MM.1S (cell line): ENCODE results near the gene ITM2C.

Experiments used
- DNase-seq: peaks from one replicate; pipeline ENCODE4 v3.0.0-alpha.2; 2015
- H2AFZ ChIP-seq: fragments of 300-600 bp; sonication (generic); 2 replicates; pipeline ENCODE4 v1.6.0; 2016; ENCODE audit warnings: antibody characterized with exemption, low read length
- H3F3A ChIP-seq: fragments of 300-600 bp; sonication (generic); 2 replicates; pipeline ENCODE4 v1.6.1; 2016; ENCODE audit warnings: mild to moderate bottlenecking, antibody characterized with exemption, low read length, moderate library complexity, mixed read lengths; ENCODE audit not compliant: insufficient read depth
- H3K27ac ChIP-seq: fragments of 300-600 bp; sonication (generic); 2 replicates; pipeline ENCODE4 v1.5.1; 2016; ENCODE audit warnings: mild to moderate bottlenecking, low read length
- H3K27me3 ChIP-seq: fragments of 300-600 bp; sonication (generic); replicated peaks from 2 replicates; pipeline ENCODE4 v1.6.0; 2016; ENCODE audit warnings: low read length; ENCODE audit not compliant: insufficient read depth
- H3K36me3 ChIP-seq: fragments of 300-600 bp; sonication (generic); replicated peaks from 2 replicates; pipeline ENCODE4 v1.6.1; 2016; ENCODE audit warnings: mild to moderate bottlenecking, low read length, mixed read lengths; ENCODE audit not compliant: insufficient read depth
- H3K4me1 ChIP-seq: fragments of 300-600 bp; sonication (generic); 2 replicates; pipeline ENCODE4 v1.6.1; 2016; ENCODE audit warnings: low read length, mixed read lengths
- H3K4me2 ChIP-seq: fragments of 300-600 bp; sonication (generic); 2 replicates; pipeline ENCODE4 v1.6.0; 2016; ENCODE audit warnings: low read depth, low read length
- H3K4me3 ChIP-seq: fragments of 300-600 bp; sonication (generic); 2 replicates; pipeline ENCODE4 v1.5.1; 2016; ENCODE audit warnings: low read length, mixed read lengths
- H3K79me2 ChIP-seq: fragments of 300-600 bp; sonication (generic); 2 replicates; pipeline ENCODE4 v1.6.1; 2016; ENCODE audit warnings: mixed run types, low read length, mixed read lengths
- H3K9ac ChIP-seq: fragments of 300-600 bp; sonication (generic); 2 replicates; pipeline ENCODE4 v1.6.1; 2016; ENCODE audit warnings: low read length, mixed read lengths
- H3K9me2 ChIP-seq: fragments of 300-600 bp; sonication (generic); replicated peaks from 2 replicates; pipeline ENCODE4 v1.6.1; 2016; ENCODE audit warnings: mild to moderate bottlenecking, low read length, mixed read lengths; ENCODE audit not compliant: insufficient read depth
- H3K9me3 ChIP-seq: fragments of 300-600 bp; sonication (generic); replicated peaks from 2 replicates; pipeline ENCODE4 v1.6.1; 2016; ENCODE audit warnings: mild to moderate bottlenecking, low read length, mixed read lengths; ENCODE audit not compliant: insufficient read depth
- H4K20me1 ChIP-seq: fragments of 300-600 bp; sonication (generic); 2 replicates; pipeline ENCODE4 v1.6.1; 2016; ENCODE audit warnings: mild to moderate bottlenecking, low read length, moderate library complexity, mixed read lengths; ENCODE audit not compliant: insufficient read depth
- EZH2 ChIP-seq: fragments of 300-600 bp; sonication (generic); optimal IDR thresholded peaks from 2 replicates; pipeline ENCODE3; 2017; ENCODE audit warnings: low read depth, mild to moderate bottlenecking, antibody characterized with exemption, low read length, mixed read lengths
- EZH2phosphoT487 ChIP-seq: fragments of 300-600 bp; sonication (generic); IDR thresholded peaks from 2 replicates; pipeline ENCODE4 v1.6.1; 2018; ENCODE audit warnings: antibody characterized with exemption, low read length
- TF ChIP-seq, protein P1 (sequence below): fragments of 300-600 bp; sonication (generic); IDR thresholded peaks from 2 replicates; pipeline ENCODE4 v1.5.1; 2016; ENCODE audit warnings: antibody characterized with exemption, low read length, mixed read lengths

ITM2C gene

GRCh38 chr2:230913406-230914143 lies 48.8 kb downstream of the ITM2C start:
- Histone ChIP-seq H3K4me3 (no peak overlapping the region), H3K9me2 (no peaks in the 10 kb centered on the region), H3K79me2 (no peaks in the 10 kb centered on the region), H2AFZ (no peak overlapping the region), H3K36me3 (no peaks in the 10 kb centered on the region), H3K9me3 (no peaks in the 10 kb centered on the region), H3K4me1 (no peaks in the 10 kb centered on the region), H3F3A (no peaks in the 10 kb centered on the region), H3K9ac (no peak overlapping the region), H4K20me1 (no peaks in the 10 kb centered on the region), H3K27ac (no peak overlapping the region), H3K27me3 (no peaks in the 10 kb centered on the region), H3K4me2 (no peak overlapping the region)
- TF ChIP-seq EZH2phosphoT487, result no peak
- TF ChIP-seq, protein P1, sequence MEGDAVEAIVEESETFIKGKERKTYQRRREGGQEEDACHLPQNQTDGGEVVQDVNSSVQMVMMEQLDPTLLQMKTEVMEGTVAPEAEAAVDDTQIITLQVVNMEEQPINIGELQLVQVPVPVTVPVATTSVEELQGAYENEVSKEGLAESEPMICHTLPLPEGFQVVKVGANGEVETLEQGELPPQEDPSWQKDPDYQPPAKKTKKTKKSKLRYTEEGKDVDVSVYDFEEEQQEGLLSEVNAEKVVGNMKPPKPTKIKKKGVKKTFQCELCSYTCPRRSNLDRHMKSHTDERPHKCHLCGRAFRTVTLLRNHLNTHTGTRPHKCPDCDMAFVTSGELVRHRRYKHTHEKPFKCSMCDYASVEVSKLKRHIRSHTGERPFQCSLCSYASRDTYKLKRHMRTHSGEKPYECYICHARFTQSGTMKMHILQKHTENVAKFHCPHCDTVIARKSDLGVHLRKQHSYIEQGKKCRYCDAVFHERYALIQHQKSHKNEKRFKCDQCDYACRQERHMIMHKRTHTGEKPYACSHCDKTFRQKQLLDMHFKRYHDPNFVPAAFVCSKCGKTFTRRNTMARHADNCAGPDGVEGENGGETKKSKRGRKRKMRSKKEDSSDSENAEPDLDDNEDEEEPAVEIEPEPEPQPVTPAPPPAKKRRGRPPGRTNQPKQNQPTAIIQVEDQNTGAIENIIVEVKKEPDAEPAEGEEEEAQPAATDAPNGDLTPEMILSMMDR, result peak; percentile 77
- TF ChIP-seq EZH2, result no peak
- peak; percentile 65 for DNase-seq

GRCh38 chr2:230914886-230915285 lies 50.1 kb downstream of the ITM2C start:
- H3K4me3 ChIP-seq, result no peak overlapping the region
- no peaks in the 10 kb centered on the region for H3F3A ChIP-seq
- TF ChIP-seq, protein P1, result no peak
- no peak for TF ChIP-seq EZH2phosphoT487
- TF ChIP-seq EZH2, result no peak
- no peaks in the 10 kb centered on the region for H3K9me3 ChIP-seq
- H3K9me2 ChIP-seq, result no peaks in the 10 kb centered on the region
- no peaks in the 10 kb centered on the region for H3K27me3 ChIP-seq
- no peaks in the 10 kb centered on the region for H4K20me1 ChIP-seq
- H3K36me3 ChIP-seq, result no peaks in the 10 kb centered on the region
- H3K4me2 ChIP-seq, result no peak overlapping the region
- H2AFZ ChIP-seq, result no peak overlapping the region
- no peak overlapping the region for H3K27ac ChIP-seq
- no peaks in the 10 kb centered on the region for H3K4me1 ChIP-seq
- no peak for DNase-seq
- no peak overlapping the region for H3K9ac ChIP-seq
- H3K79me2 ChIP-seq, result no peaks in the 10 kb centered on the region

- Histone ChIP-seq H3K36me3 (no peaks in the 10 kb centered on the region), H3K9me2 (no peaks in the 10 kb centered on the region), H2AFZ (no peak overlapping the region), H3K9ac (no peak overlapping the region), H3K4me1 (0 out of 2 replicates have a peak, but pooled peaks cover 3% of the 10 kb centered on the region), H3K27ac (no peak overlapping the region), H4K20me1 (no peaks in the 10 kb centered on the region), H3K79me2 (no peaks in the 10 kb centered on the region), H3K4me3 (no peak overlapping the region), H3K27me3 (no peaks in the 10 kb centered on the region), H3K4me2 (no peak overlapping the region), H3K9me3 (no peaks in the 10 kb centered on the region), H3F3A (no peaks in the 10 kb centered on the region)
- TF ChIP-seq EZH2phosphoT487 (no peak), EZH2 (no peak)
- TF ChIP-seq, protein P1, result no peak
- DNase-seq, result no peak
Measured at GRCh38 chr2:230915319-230915718, 50.6 kb downstream of the ITM2C start.
